ENCODE data around the gene HSPA1L. TPM values are rescaled to one million over a fixed set of nuclear protein-coding genes. Genes with fewer than 3 reads are reported as not detected.
A peak's percentile ranks its signal among the peaks of the same experiment; 100 is the strongest.

The HSPA1L gene
- total and polyA plus RNA-seq, 10 of the 15 experiments (the other 5 are each of a cell fraction or from before 2014, with no cell fraction given) = 0.69 to 2.5 (median 1.5) TPM

GRCh38 chr6:31862344-31863235, 47.5 kb upstream of the HSPA1L start, which contains the start of gene NEU1 (continued):
- TF ChIP-seq PKNOX1 (IDR thresholded peaks at IDR 0.05) = peak; percentile 93
- peak; percentile 91; the same call in 1 of the 2 replicates for TF ChIP-seq SMAD5 (IDR thresholded peaks at IDR 0.05; ENCODE audit: low read depth)
- TF ChIP-seq POLR2A (IDR thresholded peaks at IDR 0.05; ENCODE audit: low read depth, low read length) = peak; percentile 100
- TF ChIP-seq BRCA1 (IDR thresholded peaks at IDR 0.05; ENCODE audit: low read depth, low read length) = no peak
- TF ChIP-seq ZBTB11 (CRISPR knock-in tag; IDR thresholded peaks at IDR 0.05) = no peak
- TF ChIP-seq CTCF (IDR thresholded peaks at IDR 0.05 in 2 of 3, conservative IDR thresholded peaks at IDR 0.05 in 1 of 3; ENCODE audit: control insufficient read depth in 2 of 3, extremely low read depth in 1 of 3, insufficient read depth in 1 of 3, low read depth in 3 of 3, low read length in 3 of 3) = no peak
- peak; percentile 88; the same call in 1 of the 2 replicates for TF ChIP-seq MAX (IDR thresholded peaks at IDR 0.05; ENCODE audit: low read depth, low read length)
- peak; percentile 76 for TF ChIP-seq IKZF1 (conservative IDR thresholded peaks at IDR 0.05)
- no peak for TF ChIP-seq ZBED1 (IDR thresholded peaks at IDR 0.05; ENCODE audit: borderline replicate concordance)
- no peak for TF ChIP-seq SMC3 (IDR thresholded peaks at IDR 0.05; ENCODE audit: borderline replicate concordance, low read length)
- TF ChIP-seq PAX8 (IDR thresholded peaks at IDR 0.05) = no peak
- peak; percentile 60 to 77; a peak in 3 of 4 replicates for TF ChIP-seq BHLHE40 (IDR thresholded peaks at IDR 0.05; ENCODE audit: borderline replicate concordance in 1 of 2, low read depth in 2 of 2, low read length in 1 of 2)
- peak; percentile 95 for TF ChIP-seq TAF1 (IDR thresholded peaks at IDR 0.05; ENCODE audit: borderline replicate concordance, low read depth, low read length)
- TF ChIP-seq MEF2A (IDR thresholded peaks at IDR 0.05; ENCODE audit: insufficient read depth, low read depth, low read length) = no peak
- TF ChIP-seq USF1 (IDR thresholded peaks at IDR 0.05; ENCODE audit: borderline replicate concordance, extremely low read length, insufficient read depth, low read depth, low read length) = peak; percentile 92
- TF ChIP-seq ATF2 (IDR thresholded peaks at IDR 0.05; ENCODE audit: low read length) = no peak
- no peak for TF ChIP-seq PAX5 (IDR thresholded peaks at IDR 0.05; ENCODE audit: borderline replicate concordance, low read depth, low read length)
- no peak for TF ChIP-seq GABPA (IDR thresholded peaks at IDR 0.05; ENCODE audit: low read depth)

All from GM12878 (cell line).